GM21528 (cell line): ENCODE results near the gene B4GALNT4.
"Not testable (repeated sequence)": the region's sequence is repeated elsewhere in the genome, so short reads cannot be mapped to it uniquely, and the experiment has no call there.

Experiments used
- ATAC-seq: cut with Tn5 transposase; IDR thresholded peaks from one replicate; pipeline ENCODE4 v1.9.1; 2021; ENCODE audit warnings: mild to moderate bottlenecking, moderate library complexity; ENCODE audit not compliant: unreplicated experiment, low FRiP score

The B4GALNT4 gene

DNA sequence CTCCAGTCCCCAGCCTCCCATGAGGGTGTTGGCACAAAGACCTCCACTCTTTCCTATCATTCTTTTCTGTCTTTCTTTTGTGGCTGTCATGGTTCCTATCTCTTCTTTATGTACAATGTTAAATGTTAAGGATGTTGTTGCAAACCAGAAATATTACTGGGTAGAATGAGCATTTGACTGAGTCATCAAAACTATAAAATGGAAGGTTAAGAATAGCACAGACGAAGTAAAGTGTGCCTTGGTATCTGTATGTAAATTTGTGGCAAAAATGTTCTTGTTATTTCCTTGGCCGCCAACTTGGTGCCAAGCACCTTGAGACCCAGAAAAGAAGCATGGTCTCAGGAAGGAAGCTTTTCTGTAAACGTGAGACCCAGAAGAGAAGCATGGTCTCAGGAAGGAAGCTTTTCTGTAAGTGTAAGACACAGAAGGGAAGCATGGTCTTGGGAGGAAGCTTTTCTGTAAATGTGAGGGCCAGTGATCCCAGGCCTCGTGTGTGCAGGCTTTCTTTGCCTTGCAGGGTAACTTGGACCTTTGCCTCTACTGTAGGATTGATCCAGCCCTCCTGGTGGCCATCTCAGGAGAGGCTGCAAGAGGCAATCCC, 18.0 kb downstream of the B4GALNT4 start:
- no peak for ATAC-seq

DNA sequence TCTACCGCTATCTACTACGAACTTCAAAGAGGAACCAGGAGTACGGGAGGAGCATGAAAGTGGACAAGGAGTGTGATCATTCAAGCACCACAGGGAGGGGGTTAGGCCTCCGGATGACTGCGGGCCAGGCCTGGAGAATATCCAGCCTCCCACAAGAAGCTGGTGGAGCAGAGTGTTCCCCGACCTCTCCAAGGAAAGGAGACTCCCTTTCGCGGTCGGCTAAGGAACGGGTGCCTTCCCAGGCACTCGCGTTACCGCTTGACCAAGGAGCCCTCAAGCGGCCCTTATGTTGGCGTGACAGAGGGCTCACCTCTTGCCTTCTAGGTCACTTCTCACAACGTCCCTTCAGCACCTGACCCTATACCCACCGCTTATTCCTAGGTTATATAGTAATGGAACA, 20.1 kb downstream of the B4GALNT4 start:
- not testable (repeated sequence) for ATAC-seq

DNA sequence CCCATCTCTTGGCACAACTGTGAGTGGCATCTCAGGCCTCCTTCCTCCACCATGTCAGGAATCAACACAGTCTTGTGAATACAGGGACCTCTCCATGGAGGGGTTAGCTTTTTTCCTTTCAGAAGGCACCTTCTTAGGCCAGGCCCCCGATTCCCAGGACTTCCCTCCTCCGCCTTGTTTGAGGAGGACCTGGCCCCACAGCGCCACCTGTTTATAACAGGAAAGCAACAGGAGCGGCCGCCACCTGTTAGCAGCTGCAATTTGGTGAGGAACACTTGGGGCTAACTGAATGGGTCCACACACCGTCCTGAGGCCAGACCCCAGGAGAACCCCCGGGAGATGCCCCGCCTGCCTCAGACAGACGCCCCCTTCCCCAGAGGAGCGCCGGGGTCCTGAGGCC, 20.9 kb downstream of the B4GALNT4 start:
- no peak for ATAC-seq

DNA sequence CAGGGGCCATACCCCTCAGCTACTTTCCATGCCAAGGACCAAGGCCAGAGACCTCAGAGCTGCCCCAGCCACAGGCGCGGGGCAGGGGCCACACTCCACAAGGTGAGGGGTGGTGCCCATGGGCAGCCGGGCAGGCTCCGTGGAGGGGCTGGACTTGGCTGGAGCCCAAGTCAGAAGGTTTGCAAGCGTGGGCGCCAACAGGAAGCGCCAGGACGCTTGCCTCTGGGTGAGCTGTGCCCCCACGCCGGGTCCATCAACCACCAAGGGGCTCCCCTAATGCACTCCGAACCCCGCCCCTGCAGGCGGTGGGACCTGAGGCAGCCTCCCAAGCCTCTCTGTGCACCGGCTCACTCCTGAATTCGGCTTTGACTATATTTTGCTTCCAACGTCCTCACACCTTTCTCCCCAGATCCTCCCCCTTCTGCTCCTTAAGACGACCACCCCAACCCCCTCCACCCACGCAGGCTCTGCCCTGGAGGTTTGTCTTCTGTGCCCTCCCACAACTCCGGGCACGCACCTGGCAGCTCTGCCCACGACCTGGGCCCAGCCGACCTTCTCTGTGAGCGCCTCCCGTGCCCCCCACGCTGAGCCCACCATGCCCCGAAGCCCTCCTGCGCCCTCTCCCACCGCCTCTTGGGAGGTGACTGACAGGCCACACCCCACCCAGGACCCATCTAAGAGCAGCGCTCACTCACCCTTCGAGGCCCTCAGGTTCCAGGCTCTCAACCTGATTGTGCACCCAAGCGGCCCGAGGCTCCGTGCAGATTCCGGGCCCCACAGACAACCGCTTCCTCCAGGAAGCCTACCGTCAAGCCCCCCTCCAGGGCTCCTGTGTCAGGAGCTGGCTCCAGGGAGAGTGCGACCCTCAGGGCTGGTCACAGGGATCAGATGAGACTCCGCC, 22.1 kb downstream of the B4GALNT4 start:
- no peak for ATAC-seq

DNA sequence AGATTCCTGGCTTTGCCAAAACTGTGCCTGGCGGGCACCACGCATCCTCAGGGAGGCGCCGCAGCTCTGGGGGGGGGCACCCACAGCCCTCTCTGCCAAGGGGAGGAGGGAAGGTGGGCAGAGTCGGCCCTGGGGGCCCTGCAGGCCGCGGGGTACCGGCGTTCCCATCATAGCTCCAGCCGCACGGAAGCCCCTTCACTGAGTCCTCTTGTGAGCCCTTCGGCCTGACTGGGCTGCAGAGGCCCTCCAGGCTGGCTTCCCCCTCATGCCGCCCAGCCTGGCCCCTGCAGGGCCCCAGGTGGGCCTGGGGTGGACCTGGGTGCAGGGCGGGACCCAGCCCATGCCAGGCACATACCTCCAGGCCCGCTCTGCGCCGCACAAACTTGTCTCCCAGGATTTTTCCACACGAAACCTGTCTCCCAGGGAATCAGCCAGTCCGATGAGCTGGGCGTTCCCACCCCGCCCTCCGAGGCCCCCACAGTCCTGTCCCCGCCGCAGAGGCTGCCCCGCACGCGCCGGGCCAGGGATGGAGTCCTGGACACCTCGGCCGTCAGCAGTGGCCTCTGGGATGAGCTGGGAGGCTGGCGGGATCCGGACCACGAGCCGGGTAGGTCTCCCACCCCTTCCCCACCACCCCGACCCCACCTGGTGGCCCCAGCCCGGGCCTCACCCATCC, 22.9 kb downstream of the B4GALNT4 start:
- no peak for ATAC-seq

DNA sequence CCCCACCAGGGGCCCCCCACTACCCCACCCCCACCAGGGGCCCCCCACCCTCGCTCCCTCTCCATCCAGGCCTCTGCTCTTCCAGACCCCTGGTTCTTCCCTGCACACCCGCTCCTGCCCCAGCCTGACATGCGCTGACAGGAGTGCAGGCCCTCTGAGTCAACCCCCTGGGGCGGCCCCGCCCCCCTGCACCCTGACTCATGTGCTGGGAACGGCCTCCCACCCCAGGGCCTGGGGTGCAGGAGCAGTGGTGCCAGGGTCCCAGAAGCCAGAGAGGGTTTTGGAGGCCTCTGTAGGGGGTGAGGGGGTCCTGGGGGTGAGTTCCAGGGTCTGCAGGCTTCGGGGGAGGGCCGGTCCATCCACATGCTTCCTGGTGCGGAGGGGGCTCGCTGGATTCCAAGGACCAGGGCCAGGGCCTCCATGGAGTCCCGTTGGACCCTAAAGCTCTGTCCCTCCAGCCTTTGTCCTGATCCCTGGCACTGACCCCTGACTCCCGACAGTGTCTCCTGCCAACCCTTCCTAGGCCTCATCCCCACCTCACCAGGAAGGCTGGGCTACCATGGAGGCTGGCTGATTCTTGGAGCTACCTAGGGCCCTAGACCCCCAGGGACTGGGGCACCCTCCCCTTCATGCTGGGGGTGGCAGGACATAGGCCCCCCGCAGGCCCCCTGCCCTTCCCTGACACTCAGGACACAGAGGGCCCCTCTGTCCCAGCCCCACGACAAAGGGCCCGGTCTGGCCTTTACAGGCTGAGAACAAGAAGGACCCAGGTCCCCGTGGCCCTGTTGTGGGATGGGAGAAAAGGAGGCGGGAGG, 24.1 kb downstream of the B4GALNT4 start:
- no peak for ATAC-seq

DNA sequence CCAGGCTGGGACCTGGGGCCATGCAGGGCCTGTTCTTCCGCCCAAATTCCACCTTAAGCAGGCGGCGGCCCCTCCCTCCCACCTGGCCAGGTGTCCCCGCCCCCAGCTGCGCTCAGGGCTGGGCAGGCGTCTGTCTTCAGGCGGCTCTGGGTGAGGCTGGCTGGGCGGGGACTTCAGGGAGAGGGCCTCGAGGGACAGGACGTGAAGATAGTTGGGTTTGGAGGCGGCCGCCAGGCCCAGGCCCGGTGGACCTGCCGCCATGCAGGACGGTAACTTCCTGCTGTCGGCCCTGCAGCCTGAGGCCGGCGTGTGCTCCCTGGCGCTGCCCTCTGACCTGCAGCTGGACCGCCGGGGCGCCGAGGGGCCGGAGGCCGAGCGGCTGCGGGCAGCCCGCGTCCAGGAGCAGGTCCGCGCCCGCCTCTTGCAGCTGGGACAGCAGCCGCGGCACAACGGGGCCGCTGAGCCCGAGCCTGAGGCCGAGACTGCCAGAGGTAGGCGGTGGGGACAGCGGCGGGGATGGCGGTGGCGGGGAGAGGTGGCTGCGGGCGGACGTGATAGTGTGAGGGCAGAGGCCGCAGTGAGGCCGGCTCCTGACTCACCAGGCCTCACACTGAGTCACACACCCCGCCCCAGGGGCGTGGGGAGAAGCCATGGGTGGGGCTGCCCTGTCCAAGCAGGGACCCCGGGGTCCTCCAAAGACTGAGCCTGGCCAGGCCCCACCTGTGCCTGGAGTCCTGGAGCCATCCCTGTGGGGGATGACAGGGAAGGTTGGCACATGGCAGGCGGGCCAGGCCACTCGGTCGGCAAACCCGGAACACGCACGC, 24.9 kb downstream of the B4GALNT4 start, which contains the start of gene PKP3:
TSS of gene PKP3 (plus strand) at position 176 of the 824 bp plus-strand sequence. CDS start at position 260, 84 bp downstream.
- ATAC-seq, result no peak

DNA sequence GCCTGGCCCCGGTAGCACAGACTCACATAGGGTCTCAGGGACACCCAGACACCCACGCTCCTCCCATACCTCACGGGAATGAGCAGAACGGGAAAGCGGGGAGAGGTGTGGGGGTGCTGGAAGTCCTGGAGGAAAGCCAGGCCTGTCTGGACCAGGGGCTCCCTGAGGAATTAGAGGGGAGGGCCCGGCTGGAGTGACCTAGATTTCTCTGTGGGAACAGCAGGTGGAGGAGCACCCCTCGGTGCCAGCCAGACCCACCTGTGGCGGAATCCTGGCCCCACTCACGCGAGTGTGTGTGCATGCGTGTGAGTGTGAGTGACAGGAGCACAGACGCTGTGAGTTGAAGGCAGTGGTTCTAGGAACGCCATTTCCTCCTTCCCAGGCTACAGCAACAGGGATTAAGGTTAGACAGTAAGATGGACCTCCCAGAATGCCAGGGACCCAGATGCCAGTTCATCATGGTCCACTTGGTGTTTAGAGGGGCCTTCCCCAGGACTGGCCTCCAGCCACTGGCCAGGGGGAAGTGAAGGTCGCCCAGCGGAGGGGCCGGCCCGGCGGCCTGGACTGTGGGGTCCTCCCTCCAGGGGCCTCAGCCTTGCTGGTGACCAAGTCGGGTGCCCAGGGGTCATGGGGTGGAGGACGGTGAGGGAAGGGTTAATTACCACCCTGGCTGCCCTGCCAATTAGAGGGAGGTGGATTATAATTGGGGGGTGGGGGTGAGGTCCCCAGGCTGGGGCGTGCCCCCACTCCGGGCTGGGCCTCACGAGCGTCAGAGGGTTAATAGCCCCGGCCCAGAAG, 25.8 kb downstream of the B4GALNT4 start:
- no peak for ATAC-seq

DNA sequence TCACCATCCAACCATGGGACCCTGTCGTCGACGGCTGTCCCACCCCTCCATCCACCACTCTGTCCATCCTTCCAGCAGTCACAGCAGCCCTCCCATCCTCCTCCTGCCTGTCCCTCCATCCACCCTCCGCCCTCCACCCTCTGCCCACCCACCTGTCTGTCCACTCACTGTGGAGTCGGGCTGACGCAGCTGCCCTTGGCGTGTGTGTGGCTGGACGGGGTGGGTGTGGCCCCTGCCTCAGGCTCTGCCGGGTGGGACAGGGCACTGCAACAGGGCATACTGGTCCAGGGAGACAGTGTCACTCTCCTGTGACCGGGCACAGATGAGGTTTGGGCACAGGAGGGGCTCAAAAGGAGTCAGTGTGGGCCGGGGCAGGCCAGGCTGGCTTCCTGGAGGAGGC, 26.6 kb downstream of the B4GALNT4 start:
- no peak for ATAC-seq

DNA sequence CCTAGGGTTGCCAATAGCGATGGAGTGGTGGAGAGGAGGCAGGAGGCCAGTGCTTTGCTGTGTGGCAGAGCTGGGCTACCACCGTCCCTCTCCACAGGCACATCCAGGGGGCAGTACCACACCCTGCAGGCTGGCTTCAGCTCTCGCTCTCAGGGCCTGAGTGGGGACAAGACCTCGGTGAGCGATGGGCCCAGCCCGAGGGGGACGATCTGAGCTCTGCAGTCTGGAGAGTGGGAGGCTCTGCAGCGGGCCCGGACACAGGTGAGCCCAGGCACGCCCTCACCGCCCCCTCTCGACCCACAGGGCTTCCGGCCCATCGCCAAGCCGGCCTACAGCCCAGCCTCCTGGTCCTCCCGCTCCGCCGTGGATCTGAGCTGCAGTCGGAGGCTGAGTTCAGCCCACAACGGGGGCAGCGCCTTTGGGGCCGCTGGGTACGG, 27.2 kb downstream of the B4GALNT4 start:
- no peak for ATAC-seq

DNA sequence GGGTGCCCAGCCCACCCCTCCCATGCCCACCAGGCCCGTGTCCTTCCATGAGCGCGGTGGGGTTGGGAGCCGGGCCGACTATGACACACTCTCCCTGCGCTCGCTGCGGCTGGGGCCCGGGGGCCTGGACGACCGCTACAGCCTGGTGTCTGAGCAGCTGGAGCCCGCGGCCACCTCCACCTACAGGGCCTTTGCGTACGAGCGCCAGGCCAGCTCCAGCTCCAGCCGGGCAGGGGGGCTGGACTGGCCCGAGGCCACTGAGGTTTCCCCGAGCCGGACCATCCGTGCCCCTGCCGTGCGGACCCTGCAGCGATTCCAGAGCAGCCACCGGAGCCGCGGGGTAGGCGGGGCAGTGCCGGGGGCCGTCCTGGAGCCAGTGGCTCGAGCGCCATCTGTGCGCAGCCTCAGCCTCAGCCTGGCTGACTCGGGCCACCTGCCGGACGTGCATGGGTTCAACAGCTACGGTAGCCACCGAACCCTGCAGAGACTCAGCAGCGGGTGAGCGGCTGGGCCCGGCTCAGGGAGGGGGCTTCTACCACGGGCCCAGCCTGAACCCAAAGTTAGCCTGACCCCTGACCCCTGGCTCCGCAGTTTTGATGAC, 27.7 kb downstream of the B4GALNT4 start:
- no peak for ATAC-seq

DNA sequence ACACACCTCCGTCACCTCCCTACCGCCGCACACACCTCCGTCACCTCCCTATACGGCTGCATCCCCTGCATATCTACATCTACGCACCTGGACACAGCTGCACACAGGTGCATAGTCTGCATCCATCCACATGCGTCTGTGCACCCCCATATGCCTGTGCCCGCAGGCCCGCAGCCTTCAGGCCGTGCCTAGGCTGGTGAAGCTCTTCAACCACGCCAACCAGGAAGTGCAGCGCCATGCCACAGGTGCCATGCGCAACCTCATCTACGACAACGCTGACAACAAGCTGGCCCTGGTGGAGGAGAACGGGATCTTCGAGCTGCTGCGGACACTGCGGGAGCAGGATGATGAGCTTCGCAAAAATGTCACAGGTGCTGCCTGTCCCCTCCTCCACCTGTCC, 29.5 kb downstream of the B4GALNT4 start:
- ATAC-seq, result no peak

DNA sequence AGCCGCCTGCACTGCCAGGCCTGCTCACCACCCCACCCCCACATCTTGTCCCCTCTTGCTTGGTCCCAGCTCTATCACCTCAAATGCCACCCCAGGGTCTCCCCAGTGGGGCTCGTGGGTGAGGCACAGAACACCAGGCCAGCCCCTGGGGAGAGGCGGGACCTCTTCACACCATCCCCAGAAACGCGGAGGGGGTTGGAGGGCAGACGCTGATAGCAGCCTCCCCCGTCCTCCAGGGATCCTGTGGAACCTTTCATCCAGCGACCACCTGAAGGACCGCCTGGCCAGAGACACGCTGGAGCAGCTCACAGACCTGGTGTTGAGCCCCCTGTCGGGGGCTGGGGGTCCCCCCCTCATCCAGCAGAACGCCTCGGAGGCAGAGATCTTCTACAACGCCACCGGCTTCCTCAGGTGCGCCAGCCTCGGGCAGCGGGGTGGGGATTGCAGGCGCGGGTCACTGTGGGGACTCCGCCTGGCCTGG, 30.5 kb downstream of the B4GALNT4 start:
- no peak for ATAC-seq

DNA sequence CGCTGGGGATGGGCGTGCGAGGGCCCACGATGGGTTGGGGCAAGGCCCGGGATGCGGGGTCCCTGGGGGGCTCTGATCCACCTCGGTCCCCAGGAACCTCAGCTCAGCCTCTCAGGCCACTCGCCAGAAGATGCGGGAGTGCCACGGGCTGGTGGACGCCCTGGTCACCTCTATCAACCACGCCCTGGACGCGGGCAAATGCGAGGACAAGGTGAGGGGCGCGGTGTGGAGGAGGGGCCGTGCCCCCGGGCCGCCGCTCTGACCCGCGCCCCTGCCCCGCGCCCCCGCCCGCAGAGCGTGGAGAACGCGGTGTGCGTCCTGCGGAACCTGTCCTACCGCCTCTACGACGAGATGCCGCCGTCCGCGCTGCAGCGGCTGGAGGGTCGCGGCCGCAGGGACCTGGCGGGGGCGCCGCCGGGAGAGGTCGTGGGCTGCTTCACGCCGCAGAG, 31.0 kb downstream of the B4GALNT4 start:
- ATAC-seq, result no peak

DNA sequence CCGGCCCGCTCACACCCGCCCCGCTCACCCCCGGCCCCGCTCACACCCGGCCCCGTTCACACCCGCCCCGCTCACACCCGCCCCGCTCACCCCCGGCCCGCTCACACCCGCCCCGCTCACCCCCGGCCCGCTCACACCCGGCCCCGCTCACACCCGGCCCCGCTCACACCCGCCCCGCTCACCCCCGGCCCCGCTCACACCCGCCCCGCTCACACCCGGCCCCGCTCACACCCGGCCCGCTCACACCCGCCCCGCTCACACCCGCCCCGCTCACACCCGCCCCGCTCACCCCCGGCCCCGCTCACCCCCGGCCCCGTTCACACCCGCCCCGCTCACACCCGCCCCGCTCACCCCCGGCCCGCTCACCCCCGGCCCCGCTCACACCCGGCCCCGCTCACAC, 31.9 kb downstream of the B4GALNT4 start:
- not testable (repeated sequence) for ATAC-seq

DNA sequence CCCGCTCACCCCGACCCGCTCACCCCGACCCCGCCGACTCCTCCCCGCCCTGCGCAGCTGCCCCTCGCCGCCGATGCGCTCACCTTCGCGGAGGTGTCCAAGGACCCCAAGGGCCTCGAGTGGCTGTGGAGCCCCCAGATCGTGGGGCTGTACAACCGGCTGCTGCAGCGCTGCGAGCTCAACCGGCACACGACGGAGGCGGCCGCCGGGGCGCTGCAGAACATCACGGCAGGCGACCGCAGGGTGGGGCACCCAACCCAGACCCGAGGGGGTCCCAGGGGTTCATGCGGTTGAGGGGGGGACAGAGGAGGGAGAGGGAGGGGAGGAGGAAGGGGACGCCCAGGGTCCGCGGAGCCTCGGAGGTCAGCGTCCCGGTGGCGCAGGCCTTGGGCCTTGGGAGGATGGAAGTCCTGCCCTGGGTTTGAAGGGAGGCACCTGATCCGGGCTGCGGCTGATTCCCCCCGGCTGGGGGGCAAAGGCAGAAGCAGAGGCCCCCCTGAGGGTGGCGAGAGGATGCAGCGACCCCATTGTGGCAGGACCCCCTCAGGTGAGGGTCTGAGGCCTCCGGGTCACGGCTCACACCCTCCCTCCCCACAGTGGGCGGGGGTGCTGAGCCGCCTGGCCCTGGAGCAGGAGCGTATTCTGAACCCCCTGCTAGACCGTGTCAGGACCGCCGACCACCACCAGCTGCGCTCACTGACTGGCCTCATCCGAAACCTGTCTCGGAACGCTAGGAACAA, 33.9 kb downstream of the B4GALNT4 start:
- no peak for ATAC-seq

DNA sequence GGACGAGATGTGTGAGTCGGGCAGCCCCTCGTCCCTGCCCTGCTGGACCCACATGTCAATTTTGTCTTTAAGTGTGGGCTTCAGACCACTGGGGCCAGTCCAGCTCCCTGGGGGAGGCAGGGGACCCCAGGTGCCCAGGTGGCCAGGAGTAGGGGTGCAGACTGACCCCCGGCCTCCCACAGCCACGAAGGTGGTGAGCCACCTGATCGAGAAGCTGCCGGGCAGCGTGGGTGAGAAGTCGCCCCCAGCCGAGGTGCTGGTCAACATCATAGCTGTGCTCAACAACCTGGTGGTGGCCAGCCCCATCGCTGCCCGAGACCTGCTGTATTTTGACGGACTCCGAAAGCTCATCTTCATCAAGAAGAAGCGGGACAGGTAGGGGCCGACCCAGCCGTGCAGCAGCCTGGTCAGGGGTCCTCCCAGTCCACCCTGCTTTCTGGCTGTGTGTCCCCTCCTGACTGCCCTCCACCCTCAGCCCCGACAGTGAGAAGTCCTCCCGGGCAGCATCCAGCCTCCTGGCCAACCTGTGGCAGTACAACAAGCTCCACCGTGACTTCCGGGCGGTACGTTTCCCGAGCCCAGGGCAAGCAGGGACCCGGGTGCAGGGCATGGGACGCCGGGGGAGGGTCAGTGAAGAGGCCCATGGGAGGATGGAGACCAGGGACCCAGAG, 34.6 kb downstream of the B4GALNT4 start:
- ATAC-seq, result no peak
